ENCODE data around the gene COL4A2.

Gene COL4A2

GRCh38 chr13:110305001-110305400, 2.1 kb upstream of the COL4A2 start:
- TF ChIP-seq CTCF (IDR thresholded peaks at IDR 0.05) = no peak

GRCh38 chr13:110305544-110305943, 1.5 kb upstream of the COL4A2 start:
- TF ChIP-seq CTCF (IDR thresholded peaks at IDR 0.05) = no peak

- TF ChIP-seq CTCF (IDR thresholded peaks at IDR 0.05) = no peak
These were observed 1.1 kb upstream of the COL4A2 start for GRCh38 chr13:110305949-110306339.

GRCh38 chr13:110306340-110306959, 634 bp upstream of the COL4A2 start:
- TF ChIP-seq CTCF (IDR thresholded peaks at IDR 0.05) = no peak

- no peak for TF ChIP-seq CTCF (IDR thresholded peaks at IDR 0.05)
These were observed 927 bp downstream of the COL4A2 start for GRCh38 chr13:110307767-110308655.

GRCh38 chr13:110308656-110309359, 1.7 kb downstream of the COL4A2 start:
- TF ChIP-seq CTCF (IDR thresholded peaks at IDR 0.05) = no peak

- TF ChIP-seq CTCF (IDR thresholded peaks at IDR 0.05) = no peak
These were observed 2.8 kb downstream of the COL4A2 start for GRCh38 chr13:110309661-110310524.
